EL (cell line): ENCODE results near the gene ZNF479.
"Not testable (repeated sequence)": the region's sequence is repeated elsewhere in the genome, so short reads cannot be mapped to it uniquely, and the experiment has no call there.

Source experiments
- DNase-seq: peaks from one replicate; pipeline ENCODE4 v3.0.0-alpha.2; 2016

ZNF479 gene

GRCh38 chr7:57132336-57132735 is at the start of gene ZNF479:
Gene ZNF479 (minus strand): TSS chr7:57132436. CDS start chr7:57132324, 112 bp downstream.
- DNase-seq: not testable (repeated sequence)

GRCh38 chr7:57182031-57182430 is 49.8 kb upstream of the ZNF479 start:
- no peak for DNase-seq

- no peak for DNase-seq
These were observed 49.0 kb upstream of the ZNF479 start for GRCh38 chr7:57181281-57181680.

- no peak for DNase-seq
These were observed 47.7 kb upstream of the ZNF479 start for GRCh38 chr7:57179776-57180415.

GRCh38 chr7:57178768-57179139 is 46.5 kb upstream of the ZNF479 start:
- no peak for DNase-seq

- DNase-seq: no peak
These were observed 45.9 kb upstream of the ZNF479 start for GRCh38 chr7:57177856-57178767.

GRCh38 chr7:57176928-57177635 is 44.8 kb upstream of the ZNF479 start:
- DNase-seq: no peak

GRCh38 chr7:57165285-57165899 is 33.2 kb upstream of the ZNF479 start:
- DNase-seq: no peak

- not testable (repeated sequence) for DNase-seq
These were observed 12.0 kb downstream of the ZNF479 start for GRCh38 chr7:57120123-57120784.
